ENCODE measurements around the gene ELL2.
"Not testable (repeated sequence)": the region's sequence is repeated elsewhere in the genome, so short reads cannot be mapped to it uniquely, and the experiment has no call there.

Gene ELL2

DNA sequence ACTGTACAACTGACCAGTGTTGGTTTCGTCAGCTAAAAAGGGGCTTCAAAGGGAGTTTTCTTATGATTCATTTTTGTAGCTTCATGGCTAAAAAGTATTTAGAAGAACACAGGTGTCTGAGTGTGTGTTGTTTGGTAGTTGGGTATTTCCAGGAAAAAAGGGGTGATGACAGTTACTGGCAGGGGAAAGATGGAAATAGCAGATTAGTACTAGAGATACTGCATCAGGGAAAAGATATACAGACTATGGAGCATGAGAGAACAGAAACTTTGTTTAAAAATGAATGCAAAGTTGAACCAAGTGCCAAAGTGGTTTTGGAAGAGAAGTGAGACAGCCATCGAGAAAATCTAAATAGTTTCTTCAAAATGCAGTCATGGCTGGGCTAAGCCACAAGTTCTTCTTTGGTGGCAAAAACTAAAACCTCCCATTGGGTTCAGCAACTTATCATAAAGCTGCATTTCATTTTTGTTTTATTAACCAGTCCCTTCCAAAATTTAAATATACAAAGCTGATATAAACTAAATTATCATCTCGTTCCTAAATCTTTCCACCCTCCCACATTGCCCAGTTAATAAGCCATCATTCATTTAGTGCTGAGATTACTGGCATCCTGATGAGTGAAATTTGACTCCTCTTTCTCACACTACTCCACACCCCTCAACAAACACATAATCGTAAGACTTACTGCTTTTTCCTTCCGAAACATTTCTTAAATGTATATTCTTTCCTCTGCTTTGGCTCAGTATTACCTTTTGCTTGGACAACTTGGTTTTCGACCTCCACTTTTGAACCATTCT lies 33.5 kb downstream of the ELL2 start:
- no peak for DNase-seq

- not testable (repeated sequence) for DNase-seq
These were observed 34.4 kb downstream of the ELL2 start for GRCh38 chr5:95927300-95927699.

- DNase-seq: no peak
These were observed 35.7 kb downstream of the ELL2 start for GRCh38 chr5:95925939-95926338.

GRCh38 chr5:95925378-95925744 lies 36.3 kb downstream of the ELL2 start:
- DNase-seq: peak; percentile 48

GRCh38 chr5:95924720-95925377 lies 36.8 kb downstream of the ELL2 start:
- DNase-seq: peak; percentile 94

- peak; percentile 31 for DNase-seq
These were observed 37.6 kb downstream of the ELL2 start for GRCh38 chr5:95923918-95924544.

GRCh38 chr5:95922798-95923197 lies 38.9 kb downstream of the ELL2 start:
- DNase-seq: no peak

- no peak for DNase-seq
These were observed 40.1 kb downstream of the ELL2 start for GRCh38 chr5:95921501-95921900.

GRCh38 chr5:95920822-95921221 lies 40.8 kb downstream of the ELL2 start:
- DNase-seq: no peak

- DNase-seq: no peak
These were observed 42.0 kb downstream of the ELL2 start for GRCh38 chr5:95919658-95920057.

DNA sequence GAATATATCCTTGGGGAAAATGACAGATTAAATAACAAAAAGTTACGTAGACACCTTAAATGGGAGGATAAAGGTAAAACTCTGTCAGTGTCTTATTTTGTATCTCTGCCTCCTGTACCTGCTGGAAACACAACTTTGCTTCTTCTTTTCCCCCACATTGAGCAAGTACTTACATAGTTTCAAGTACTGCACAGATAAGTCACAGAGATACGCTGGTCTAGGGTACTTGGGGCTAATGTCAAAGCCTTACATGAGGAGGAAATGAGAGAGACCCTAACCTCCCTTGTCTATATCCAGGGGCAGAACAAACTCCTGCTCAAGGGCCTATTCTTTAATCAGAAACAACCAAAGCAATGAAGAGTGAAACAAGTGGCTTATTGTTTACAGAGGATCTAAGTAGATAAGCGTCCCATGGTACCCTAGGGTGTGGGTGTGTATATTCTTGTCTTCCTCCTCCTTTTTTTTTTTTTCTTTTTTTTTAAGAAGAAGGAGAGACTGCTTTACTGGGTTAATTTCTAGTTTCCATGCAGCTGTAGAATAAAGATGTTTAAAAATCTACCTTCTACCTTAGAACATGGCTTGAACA lies 43.1 kb downstream of the ELL2 start:
- DNase-seq: no peak

DNA sequence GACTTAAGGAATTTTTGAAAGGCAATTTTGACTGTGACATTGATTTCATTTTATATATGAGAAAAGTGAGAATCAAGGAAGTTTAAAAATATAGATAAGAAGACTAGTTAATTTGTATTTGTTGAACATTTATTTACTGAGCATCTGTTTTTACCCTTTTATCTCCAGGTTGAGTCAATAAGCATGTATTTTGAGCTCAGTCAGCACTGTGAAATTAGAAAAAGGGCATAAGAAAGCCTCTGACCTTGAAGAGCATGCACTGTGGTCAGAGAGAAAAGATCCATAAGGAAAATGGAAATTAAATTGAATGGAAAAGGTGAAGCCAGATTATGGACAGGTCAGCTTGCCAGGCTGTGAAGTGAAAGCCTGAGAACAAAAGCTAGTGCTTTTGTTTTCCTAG lies 44.4 kb downstream of the ELL2 start:
- DNase-seq: peak; percentile 45

- peak; percentile 20 for DNase-seq
These were observed 45.0 kb downstream of the ELL2 start for GRCh38 chr5:95916687-95917085.

DNA sequence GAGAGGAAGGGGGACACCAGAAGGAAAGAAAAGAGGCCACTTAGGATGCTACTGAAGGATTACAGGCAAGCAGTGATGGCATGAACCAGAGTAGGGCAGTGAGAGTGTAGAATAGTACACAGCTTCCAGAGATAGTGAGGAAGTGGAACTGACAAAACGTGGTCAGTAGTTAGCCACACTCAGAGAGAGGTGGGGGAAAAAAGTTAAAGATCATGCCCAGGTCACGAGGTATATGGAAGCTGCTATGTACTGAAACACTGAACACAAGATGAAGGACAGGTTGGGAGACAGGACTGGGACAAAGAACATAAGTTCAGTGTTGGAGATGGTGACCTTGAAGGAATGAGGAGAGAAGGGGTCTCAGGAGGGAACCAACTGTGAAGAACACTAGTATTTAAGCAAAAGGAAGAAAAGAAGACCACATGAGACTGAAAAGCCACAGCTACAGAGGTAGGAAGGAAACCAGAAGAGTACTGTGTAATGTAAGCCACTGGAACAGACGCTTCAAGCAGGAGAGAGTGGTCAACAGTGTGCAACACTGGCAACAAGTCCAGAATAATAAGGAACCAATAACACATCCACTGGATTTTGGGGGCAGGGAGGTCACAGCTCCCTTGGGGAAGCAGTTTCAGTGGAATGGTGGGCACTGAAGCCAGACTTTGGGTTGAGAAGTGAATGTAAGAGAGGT lies 45.5 kb downstream of the ELL2 start:
- no peak for DNase-seq

GRCh38 chr5:95913663-95914062 lies 48.0 kb downstream of the ELL2 start:
- peak; percentile 58 for DNase-seq

- no peak for DNase-seq
These were observed 49.6 kb downstream of the ELL2 start for GRCh38 chr5:95912029-95912428.

DNA sequence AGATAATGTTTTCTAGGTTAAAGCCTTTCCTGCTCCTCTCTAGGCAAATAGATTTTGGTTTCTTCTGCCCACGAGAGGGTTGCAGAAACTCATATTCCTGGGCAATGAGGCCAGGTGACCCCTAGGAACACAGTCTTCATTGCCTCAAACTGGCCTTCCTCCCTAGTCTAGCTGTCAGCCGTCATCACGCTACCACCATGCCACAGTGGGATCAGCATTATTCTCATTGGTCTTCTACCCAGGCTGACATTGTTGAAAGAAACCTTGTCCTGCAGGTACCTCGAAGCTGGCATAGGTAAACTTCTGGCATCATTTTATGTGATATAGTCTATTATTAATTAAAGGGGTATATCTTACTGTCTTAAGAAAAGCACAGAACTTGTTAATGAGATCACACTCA lies 51.1 kb downstream of the ELL2 start:
- DNase-seq: no peak

- no peak for DNase-seq
These were observed 51.9 kb downstream of the ELL2 start for GRCh38 chr5:95909738-95910137.

DNA sequence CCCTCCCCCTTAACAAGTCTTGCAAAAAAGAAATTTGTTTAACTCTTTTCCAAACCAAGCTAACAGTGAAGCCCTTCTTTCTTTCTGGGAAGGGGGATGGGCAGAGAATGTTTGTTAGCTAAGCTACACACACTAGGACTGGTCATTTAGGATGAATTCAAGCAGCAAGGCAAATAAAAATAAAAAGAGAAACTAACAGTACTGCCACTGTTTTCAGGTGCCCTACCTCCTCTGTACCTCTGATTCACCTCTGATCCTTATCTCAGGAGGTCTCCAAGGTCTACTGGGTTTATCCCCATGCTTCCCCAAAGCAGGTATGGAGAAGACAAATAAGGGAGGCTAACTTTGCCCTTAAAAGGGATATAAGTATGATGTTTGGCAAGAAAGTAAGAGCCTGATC lies 52.9 kb downstream of the ELL2 start:
- DNase-seq: no peak

GRCh38 chr5:95907740-95908706 lies 53.6 kb downstream of the ELL2 start:
- DNase-seq: no peak

DNA sequence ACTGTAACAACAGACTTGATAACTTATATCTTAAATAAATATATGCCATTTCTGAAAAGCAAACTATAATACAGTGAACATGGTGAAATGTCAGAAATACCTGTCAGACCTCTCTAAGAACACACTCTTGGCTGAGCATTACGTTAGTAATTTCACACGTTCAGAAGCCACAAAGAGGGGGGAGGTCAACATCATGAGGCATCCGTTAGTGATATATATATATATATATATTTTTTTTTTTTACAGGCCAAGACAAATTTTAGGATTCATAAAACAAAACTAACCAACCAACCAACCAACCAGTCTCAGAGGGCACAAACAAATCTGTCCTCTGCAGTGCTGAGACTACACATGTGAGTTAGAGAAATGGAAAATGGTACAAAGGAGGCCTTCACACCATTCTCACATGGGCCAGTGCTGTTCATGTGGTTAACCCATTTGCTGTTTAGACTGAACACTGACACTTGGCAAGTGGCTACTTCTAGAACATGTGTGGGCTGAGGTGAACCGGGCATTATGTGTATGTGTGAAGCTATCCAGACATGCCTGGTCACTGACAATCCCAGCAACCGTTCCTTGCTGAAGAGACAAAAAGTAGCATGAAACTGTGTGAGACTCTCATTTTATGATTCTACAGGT lies 54.5 kb downstream of the ELL2 start:
- DNase-seq: no peak

Measured in NCI-H69 (cell line).